ENCODE results near the gene PHF21B. TPM values are rescaled to one million over a fixed set of nuclear protein-coding genes. Genes with fewer than 3 reads are reported as not detected.

The PHF21B gene
- total RNA-seq, 3 donors from 2014 or later (not counting 1 experiment from before 2014, with no cell fraction given): not detected

- no peak overlapping the region for H3K4me3 ChIP-seq (ENCODE audit: low read length)
- no peaks in the 10 kb centered on the region for H3K36me3 ChIP-seq (ENCODE audit: control insufficient read depth, insufficient read depth, low read length)
- H3K4me3 Mint-ChIP-seq: no peak overlapping the region
- 93% methylated on average over 26 of the region's 26 CpGs for WGBS (ENCODE audit: insufficient coverage)
- H3K36me3 Mint-ChIP-seq: no peaks in the 10 kb centered on the region
- H3K4me1 ChIP-seq (ENCODE audit: control insufficient read depth, insufficient read depth, low read length): no peaks in the 10 kb centered on the region
- no peaks in the 10 kb centered on the region for H3K27me3 ChIP-seq (ENCODE audit: control insufficient read depth, insufficient read depth, low read length)
- no peaks in the 10 kb centered on the region for H3K4me1 Mint-ChIP-seq
- DNase-seq: no peak
- ATAC-seq: no peak
- H3K27ac ChIP-seq (ENCODE audit: low read length): no peak overlapping the region
- no peaks in the 10 kb centered on the region for H3K9me3 ChIP-seq (ENCODE audit: control insufficient read depth, insufficient read depth, low read length)
- no peak for TF ChIP-seq CTCF (IDR thresholded peaks at IDR 0.05)
- no peaks in the 10 kb centered on the region for H3K27me3 Mint-ChIP-seq (ENCODE audit: low read depth in 2 of 2)
- H3K27ac Mint-ChIP-seq: no peak overlapping the region
- intact Hi-C loops (cut with micrococcal nuclease): no loop called here
- H3K9me3 Mint-ChIP-seq: no peaks in the 10 kb centered on the region
Observed at GRCh38 chr22:44931077-44931540, 78.7 kb downstream of the PHF21B start.

GRCh38 chr22:44930711-44931035 is 79.1 kb downstream of the PHF21B start:
- H3K27me3 Mint-ChIP-seq (ENCODE audit: low read depth in 2 of 2): no peaks in the 10 kb centered on the region
- Histone ChIP-seq H3K9me3 (ENCODE audit: control insufficient read depth, insufficient read depth, low read length) (no peaks in the 10 kb centered on the region), H3K4me3 (ENCODE audit: low read length) (no peak overlapping the region), H3K27me3 (ENCODE audit: control insufficient read depth, insufficient read depth, low read length) (no peaks in the 10 kb centered on the region), H3K4me1 (ENCODE audit: control insufficient read depth, insufficient read depth, low read length) (no peaks in the 10 kb centered on the region), H3K36me3 (ENCODE audit: control insufficient read depth, insufficient read depth, low read length) (no peaks in the 10 kb centered on the region), H3K27ac (ENCODE audit: low read length) (no peak overlapping the region)
- H3K27ac Mint-ChIP-seq: no peak overlapping the region
- intact Hi-C loops (cut with micrococcal nuclease): no loop called here
- no peaks in the 10 kb centered on the region for H3K36me3 Mint-ChIP-seq
- TF ChIP-seq CTCF (IDR thresholded peaks at IDR 0.05): no peak
- 89% methylated on average over 8 of the region's 8 CpGs for WGBS (ENCODE audit: insufficient coverage)
- no peaks in the 10 kb centered on the region for H3K9me3 Mint-ChIP-seq
- H3K4me3 Mint-ChIP-seq: no peak overlapping the region
- no peaks in the 10 kb centered on the region for H3K4me1 Mint-ChIP-seq
- no peak for ATAC-seq
- no peak for DNase-seq

- Mint-ChIP-seq H3K36me3 (no peaks in the 10 kb centered on the region), H3K27me3 (ENCODE audit: low read depth in 2 of 2) (no peaks in the 10 kb centered on the region), H3K27ac (no peak overlapping the region), H3K4me1 (no peaks in the 10 kb centered on the region), H3K4me3 (no peak overlapping the region), H3K9me3 (no peaks in the 10 kb centered on the region)
- H3K4me3 ChIP-seq (ENCODE audit: low read length): no peak overlapping the region
- intact Hi-C loops (cut with micrococcal nuclease): no loop called here
- no peaks in the 10 kb centered on the region for H3K36me3 ChIP-seq (ENCODE audit: control insufficient read depth, insufficient read depth, low read length)
- H3K9me3 ChIP-seq (ENCODE audit: control insufficient read depth, insufficient read depth, low read length): no peaks in the 10 kb centered on the region
- ATAC-seq (no peak), DNase-seq (no peak)
- H3K27me3 ChIP-seq (ENCODE audit: control insufficient read depth, insufficient read depth, low read length): no peaks in the 10 kb centered on the region
- TF ChIP-seq CTCF (IDR thresholded peaks at IDR 0.05): no peak
- WGBS (ENCODE audit: insufficient coverage): 84% methylated on average over 13 of the region's 13 CpGs
- H3K27ac ChIP-seq (ENCODE audit: low read length): no peak overlapping the region
- no peaks in the 10 kb centered on the region for H3K4me1 ChIP-seq (ENCODE audit: control insufficient read depth, insufficient read depth, low read length)
Observed at GRCh38 chr22:44930016-44930710, 79.6 kb downstream of the PHF21B start.

Data from natural killer cell (primary cell).